ENCODE results near the gene ATP11A.

The ATP11A gene

DNA sequence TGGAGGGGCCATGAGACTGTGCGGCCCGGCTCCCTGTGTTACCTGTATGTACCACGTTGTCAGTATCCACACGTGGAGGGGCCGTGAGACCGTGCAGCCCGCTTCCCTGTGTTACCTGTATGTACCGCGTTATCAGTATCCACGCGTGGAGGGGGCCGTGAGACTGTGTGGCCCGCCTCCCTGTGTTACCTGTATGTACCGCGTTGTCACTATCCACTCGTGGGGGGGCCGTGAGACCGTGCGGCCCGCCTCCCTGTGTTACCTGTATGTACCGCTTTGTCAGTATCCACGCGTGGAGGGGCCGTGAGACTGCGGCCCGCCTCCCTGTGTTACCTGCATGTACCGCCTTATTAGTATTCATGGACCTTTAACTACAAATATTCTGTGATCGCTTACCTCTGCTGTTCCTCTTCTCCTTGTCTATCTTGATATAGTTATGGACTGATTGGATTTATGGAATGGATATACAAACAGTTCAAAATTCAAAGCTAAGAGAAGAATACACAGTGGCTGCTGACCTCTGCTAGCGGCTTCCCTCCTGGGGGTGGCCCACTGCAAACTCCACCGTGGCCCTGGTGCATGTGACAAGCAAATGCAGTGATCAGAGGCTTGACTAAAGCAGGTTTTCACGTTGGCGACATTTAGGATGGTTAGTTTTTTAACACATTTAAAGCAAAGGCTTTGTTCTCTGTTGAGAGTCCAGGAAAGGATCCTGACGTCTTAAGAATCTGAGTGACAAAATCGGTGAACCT, 38.7 kb downstream of the ATP11A start:
- no peak for DNase-seq (ENCODE audit: low read depth, low spot score)
- in situ Hi-C loops (cut with HindIII; ENCODE audit: low sequenced_read_pairs), result no loop called here
- TF ChIP-seq, protein P1, sequence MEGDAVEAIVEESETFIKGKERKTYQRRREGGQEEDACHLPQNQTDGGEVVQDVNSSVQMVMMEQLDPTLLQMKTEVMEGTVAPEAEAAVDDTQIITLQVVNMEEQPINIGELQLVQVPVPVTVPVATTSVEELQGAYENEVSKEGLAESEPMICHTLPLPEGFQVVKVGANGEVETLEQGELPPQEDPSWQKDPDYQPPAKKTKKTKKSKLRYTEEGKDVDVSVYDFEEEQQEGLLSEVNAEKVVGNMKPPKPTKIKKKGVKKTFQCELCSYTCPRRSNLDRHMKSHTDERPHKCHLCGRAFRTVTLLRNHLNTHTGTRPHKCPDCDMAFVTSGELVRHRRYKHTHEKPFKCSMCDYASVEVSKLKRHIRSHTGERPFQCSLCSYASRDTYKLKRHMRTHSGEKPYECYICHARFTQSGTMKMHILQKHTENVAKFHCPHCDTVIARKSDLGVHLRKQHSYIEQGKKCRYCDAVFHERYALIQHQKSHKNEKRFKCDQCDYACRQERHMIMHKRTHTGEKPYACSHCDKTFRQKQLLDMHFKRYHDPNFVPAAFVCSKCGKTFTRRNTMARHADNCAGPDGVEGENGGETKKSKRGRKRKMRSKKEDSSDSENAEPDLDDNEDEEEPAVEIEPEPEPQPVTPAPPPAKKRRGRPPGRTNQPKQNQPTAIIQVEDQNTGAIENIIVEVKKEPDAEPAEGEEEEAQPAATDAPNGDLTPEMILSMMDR (IDR thresholded peaks at IDR 0.05; ENCODE audit: low read depth, low read length), result no peak
- no peak overlapping the region for H3K4me3 ChIP-seq (ENCODE audit: low read depth, low read length)

DNA sequence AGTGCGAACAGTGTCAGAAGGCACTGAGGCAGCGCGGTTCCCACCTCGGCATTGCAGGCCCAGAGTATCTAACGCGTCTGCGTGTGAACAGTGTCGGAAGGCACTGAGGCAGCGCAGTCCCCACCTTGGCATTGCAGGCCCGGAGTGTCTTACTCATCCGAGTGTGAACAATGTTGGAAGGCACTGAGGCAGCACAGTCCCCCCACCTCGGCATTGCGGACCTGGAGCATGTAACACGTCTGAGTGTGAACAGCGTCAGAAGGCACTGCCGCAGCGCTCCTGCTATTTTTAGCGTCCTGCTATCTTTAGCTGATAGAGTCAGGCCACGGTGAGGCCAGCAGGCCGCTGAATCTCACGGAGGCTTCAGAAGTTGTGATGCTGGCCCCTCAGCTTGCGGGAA, 39.6 kb downstream of the ATP11A start:
- TF ChIP-seq, protein P1 (IDR thresholded peaks at IDR 0.05; ENCODE audit: low read depth, low read length), result no peak
- H3K4me3 ChIP-seq (ENCODE audit: low read depth, low read length), result no peak overlapping the region
- DNase-seq (ENCODE audit: low read depth, low spot score), result no peak
- in situ Hi-C loops (cut with HindIII; ENCODE audit: low sequenced_read_pairs), result no loop called here

DNA sequence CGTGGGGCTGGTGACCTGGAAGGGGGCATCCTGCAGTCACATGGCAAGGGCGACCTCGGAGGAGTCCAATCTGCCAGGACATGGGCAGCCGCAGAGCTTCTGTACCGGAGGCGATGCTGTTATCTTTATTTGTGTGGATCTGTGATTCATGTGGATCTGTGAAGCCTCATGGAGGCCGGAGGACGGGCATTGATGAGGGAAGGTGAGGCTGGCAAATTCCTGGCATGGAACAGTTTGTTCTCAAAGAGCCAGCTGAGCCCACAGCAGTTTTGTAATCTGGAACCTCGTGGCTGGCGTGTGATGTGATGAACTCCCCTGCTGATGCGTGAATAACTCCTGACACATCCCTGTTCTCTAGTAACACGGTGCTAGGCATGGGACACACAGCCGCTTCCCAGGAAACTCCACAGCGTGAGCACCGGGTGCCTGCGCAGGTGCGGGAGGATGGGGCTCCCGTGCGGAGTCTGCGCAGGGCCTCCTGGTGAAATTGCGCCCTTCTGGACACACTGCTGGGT, 40.4 kb downstream of the ATP11A start:
- DNase-seq (ENCODE audit: low read depth, low spot score), result no peak
- in situ Hi-C loops (cut with HindIII; ENCODE audit: low sequenced_read_pairs), result no loop called here
- TF ChIP-seq, protein P1 (IDR thresholded peaks at IDR 0.05; ENCODE audit: low read depth, low read length), result no peak

DNA sequence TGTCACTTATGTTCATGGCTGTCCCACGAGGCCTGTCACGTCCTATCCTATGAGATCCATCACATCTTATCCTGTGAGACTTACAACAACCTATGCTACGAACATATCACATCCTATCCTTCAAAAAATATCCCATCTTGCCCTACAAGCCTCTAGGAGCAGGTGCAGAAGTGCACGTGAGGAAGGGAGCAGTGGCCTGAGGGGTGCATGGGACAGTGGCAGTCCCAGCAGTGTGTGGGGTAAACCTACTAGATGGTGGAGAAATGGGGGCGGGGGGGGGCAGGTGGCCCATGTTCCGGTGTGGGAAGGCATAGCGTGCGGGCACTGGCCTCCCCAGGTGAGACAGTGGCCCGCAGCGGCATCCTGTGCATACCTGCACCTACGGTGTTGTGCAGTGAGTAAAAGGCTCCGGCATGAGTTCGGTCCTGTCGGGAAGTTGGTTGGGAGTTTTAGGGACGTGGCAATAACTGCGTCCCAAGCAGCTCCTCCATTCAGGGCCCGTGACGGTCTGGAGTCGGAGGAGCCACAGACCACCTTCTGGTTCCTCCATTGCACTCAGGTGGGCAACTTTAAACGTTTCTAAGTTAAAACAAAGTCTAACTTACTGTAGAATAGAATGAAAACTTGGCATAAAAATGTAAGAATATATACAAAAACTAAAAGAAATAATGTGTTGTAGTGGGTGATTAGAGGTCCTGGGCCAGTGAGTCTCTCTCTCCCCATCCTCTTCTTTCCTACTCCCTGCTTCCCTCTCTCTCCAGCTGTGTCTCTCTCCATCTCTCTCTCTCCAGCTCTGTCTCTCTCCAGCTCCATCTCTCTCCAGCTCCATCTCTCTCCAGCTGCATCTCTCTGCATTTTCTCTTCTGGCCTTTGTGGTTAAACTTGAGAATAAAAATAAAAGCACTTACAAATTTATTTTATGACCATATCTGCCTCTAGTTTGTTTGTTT, 42.1 kb downstream of the ATP11A start:
- TF ChIP-seq, protein P1 (IDR thresholded peaks at IDR 0.05; ENCODE audit: low read depth, low read length), result no peak
- no peak overlapping the region for H3K4me3 ChIP-seq (ENCODE audit: low read depth, low read length)
- in situ Hi-C loops (cut with HindIII; ENCODE audit: low sequenced_read_pairs), result no loop called here
- DNase-seq (ENCODE audit: low read depth, low spot score), result no peak

More for the DNA sequence above, 40.4 kb downstream of the ATP11A start:
- no peak overlapping the region for H3K4me3 ChIP-seq (ENCODE audit: low read depth, low read length)

DNA sequence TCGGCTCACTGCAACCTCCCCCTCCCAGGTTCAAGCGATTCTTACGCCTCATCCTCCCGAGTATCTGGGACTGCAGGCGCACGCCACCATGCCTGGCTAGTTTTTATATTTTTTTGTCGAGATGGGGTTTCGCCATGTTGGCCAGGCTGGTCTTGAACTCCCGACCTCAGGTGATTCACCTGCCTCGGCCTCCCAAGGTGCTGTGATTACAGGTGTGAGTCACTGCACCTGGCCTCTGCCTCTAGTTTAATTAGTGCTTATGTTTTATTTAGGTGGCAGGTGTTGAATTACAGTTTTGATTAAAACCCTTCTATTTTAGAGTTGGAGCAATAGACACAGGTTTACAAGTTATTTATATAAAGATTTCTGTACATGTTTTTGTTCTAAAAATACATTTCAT, 42.8 kb downstream of the ATP11A start:
- in situ Hi-C loops (cut with HindIII; ENCODE audit: low sequenced_read_pairs), result no loop called here
- TF ChIP-seq, protein P1 (IDR thresholded peaks at IDR 0.05; ENCODE audit: low read depth, low read length), result no peak
- H3K4me3 ChIP-seq (ENCODE audit: low read depth, low read length), result no peak overlapping the region
- no peak for DNase-seq (ENCODE audit: low read depth, low spot score)

DNA sequence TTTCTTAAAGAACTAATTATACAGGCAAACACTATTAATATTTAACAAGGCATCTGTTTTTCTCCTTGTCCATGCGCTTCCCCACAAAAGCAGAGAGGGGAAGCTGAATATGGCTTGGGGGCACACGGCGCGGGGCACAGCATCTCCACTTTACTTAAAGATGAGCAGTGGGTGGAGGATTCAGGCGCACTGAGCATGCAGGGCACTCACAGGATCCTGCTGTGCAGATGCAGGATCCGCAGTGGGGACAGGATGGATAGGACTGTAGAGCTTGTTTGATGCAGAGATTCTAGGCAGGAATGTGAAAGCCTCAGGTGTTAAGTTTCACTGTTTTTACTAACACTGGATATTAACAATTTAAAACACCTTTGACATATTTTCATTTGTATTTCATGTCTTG, 43.3 kb downstream of the ATP11A start:
- H3K4me3 ChIP-seq (ENCODE audit: low read depth, low read length), result no peak overlapping the region
- no peak for DNase-seq (ENCODE audit: low read depth, low spot score)
- in situ Hi-C loops (cut with HindIII; ENCODE audit: low sequenced_read_pairs), result no loop called here
- TF ChIP-seq, protein P1 (IDR thresholded peaks at IDR 0.05; ENCODE audit: low read depth, low read length), result no peak

All from astrocyte of the spinal cord (primary cell).